Activated gamma-delta T cell treated with anti-CD3 and anti-CD28 coated beads, Interleukin-2, amount 50 U/mL, for 16 hours (primary cell): ENCODE measurements around the gene STX1A.
A peak's percentile ranks its signal among the peaks of the same experiment; 100 is the strongest.

Source experiments
- DNase-seq: peaks from one replicate; pipeline ENCODE4 v3.0.0-alpha.2; 2020; ENCODE audit warnings: low read depth

Gene STX1A

DNA sequence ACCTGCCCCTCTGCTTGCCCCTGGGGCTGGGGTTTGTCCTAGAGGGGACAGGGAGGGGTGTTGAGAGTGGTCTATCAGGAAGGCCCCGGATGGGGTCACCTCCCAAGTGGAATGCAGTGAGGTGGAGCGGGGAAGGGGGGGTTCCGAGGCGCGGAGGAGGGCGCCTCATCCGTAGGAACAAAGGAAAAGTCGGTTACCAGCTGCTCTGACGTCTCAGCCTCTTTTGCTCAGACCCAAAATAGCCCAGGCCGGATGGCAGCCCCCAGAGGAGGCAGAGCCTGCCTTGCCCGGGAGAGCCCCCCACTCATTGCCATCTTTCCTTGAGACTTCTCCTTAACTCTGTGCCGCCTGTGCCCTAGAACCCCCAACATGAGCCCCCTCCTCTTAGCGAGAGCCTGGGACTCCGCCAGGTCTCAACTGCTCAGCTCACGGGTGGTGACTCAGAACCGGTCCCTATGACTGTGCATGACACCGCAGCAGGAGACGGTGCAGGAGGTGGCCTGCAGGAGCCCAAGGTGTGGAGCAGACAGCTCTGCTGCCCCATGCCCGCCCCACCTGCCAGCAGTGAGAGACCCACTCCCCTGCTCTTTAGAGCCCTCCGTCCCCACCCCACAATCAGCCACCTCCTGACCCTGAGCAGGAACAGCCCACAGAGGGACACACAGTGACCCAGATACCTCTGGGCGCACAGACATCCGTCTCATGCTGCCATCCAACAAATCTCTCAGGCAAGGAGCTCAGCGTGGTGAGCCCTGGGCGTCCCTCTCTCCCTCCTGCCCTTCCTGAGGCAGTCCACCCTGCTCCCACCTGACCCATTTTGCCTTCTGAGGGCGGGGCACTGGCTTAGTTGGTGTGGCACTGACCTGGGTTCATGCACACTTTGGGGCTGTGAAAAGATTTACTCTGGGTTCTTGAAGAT is 13.1 kb downstream of the STX1A start:
- no peak for DNase-seq

DNA sequence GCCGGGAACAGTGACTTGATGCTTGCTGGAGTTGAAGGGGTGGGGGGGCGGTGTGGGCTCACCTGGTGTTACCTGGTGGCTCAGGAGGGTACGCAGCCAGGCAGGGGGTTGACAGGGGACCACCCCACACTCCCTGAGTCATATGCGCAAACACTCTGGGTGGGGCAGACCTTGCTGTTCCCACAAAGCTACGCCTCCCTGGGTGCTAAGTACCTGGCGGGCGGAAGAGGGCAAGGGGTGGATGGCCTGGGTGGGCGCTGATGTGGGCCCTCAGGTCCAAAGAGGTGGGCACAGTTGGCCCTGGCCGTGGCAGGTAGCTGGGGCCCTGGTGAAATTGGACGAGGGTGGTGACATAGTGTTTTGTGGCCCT is 13.9 kb downstream of the STX1A start:
- DNase-seq, result no peak

DNA sequence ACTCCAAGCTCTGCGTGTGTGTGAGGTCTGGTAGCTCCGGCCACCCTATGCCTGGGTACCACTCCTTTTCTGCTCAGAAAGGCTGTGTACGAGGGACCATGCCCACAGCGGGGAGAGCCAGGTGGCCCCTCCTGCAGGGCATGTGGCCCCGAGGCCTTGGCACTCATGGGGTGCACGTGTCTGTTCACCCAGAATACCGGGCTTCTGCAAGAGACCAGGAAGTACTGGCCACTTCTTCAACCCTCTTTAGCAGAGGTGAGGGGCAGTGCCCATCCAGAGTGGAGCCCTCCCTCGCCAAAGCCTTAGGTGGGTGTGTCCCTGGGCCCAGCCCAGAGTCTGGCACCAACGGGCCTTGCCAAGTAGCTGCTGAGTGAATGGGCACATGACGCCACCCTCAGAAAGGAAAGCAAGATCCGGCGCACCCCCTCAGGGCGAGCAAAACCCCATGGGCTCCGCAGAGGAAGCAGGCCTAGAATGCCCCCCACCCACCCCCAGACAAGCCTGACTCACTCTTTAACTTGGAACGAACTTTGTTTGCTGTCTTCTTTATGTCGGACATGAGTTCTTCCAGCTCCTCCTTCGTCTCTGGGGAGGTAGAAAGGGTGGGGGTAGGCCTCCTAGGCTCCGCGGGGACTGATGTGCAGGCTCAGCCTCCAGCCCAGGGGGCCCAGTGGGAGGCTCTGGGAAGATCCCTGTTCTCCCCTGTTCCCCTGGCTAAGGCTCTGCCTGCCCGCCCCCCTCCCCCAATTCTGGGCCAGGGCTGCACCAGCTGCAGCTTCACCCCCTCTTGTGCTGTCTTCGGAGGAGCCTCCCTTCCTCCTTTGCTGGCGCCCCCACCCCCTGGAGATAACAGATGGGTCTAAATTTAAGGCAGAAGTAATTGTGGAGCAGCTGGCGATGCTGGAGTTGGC is 14.6 kb downstream of the STX1A start:
- no peak for DNase-seq

DNA sequence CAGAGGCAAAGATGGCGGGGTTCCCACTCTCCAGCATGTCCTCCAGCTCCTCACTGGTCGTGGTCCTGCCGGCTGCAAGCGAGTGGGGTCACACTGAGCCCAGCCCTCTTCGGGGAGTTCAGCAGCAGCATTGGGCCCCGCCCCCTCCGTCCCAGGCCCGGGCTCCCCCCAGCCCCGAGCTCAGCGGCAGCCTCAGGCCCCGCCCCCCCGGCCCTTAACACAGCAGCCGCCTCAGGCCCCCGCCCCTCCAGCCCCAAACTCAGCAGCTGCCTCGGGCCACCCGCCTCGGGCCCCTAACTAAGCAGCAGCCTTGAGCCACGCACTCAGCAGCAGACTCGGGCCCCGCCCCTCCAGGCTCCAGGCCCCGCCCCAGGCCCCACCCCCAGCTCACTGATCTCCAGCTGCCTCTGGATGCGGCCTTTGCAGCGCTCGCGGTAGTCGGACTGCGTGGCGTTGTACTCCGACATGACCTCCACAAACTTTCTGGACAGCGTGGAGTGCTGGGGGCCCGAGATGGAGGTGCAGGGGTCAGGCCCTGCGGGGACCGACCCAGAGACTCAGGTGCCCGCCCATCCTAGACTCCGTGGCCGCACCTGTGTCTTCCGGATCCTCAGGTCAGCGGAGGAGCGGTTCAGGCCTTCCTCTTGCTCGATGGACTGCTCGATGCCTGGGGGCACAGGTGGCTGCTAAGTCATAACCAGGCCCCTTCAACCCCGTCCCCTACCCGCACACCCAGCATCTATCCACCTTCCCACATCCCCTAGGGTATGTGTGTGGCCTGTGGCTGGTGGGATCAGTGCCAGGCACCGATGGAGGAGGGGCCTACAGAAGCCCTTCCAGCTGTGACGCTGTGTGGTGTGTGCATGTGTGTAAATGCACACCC is 15.5 kb downstream of the STX1A start:
- no peak for DNase-seq

DNA sequence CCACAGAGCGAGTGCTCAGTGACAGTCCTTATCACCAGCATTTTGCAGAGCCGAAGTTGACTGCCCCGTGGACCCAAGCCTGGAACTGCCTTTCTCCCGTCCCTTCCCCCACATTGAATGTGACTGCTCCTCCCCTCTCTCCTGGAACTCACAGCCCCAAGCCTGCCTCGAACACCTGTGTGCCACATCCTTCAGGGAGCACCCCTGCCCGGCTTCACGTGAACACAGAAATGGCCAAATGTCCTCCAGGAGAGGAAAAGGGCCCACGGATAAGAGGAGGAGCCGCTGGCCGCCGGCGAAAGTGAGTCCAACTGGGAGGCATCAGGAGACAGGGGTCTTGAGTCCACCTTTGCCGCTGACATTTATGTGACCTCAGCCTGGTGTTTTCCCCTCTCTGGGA is 16.2 kb downstream of the STX1A start:
- DNase-seq, result no peak

DNA sequence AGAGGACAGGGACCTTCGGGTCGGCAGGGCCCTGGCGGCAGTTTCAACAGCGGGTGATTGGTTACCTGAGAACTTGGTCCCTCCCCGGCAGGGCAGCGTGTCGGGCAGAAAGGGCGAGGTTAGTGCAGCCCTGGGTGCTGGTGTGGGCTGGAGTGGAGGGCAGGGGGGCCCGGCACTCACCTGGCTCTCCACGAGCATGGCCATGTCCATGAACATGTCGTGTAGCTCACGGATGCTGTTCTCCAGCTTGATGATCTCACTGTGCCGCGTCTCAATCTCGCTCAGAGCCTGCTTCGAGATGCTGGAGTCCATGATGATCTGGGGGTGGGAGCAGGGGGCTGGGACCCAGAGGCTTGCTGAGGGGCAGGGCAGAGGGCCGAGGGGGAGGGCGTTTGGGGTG is 16.8 kb downstream of the STX1A start:
- DNase-seq, result no peak

DNA sequence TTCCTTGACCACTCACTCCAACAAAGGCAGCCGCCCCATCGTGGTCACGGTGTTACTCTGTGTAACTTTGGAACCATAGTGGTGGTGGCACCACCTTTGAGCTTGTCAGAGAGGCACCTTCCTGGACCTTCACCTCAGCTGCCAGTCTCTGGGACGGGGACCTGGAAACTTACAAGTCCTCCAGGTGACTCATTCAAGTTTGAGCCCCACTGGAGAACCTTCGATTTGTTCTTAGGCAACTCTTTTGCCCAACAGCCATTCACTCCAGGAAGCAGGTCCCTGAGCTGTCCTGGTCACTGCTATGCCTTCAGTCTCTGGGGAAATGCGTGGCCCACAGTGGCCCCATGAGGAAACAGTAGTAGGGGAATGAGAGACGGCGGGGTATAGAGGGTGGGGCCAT is 17.2 kb downstream of the STX1A start:
- no peak for DNase-seq

DNA sequence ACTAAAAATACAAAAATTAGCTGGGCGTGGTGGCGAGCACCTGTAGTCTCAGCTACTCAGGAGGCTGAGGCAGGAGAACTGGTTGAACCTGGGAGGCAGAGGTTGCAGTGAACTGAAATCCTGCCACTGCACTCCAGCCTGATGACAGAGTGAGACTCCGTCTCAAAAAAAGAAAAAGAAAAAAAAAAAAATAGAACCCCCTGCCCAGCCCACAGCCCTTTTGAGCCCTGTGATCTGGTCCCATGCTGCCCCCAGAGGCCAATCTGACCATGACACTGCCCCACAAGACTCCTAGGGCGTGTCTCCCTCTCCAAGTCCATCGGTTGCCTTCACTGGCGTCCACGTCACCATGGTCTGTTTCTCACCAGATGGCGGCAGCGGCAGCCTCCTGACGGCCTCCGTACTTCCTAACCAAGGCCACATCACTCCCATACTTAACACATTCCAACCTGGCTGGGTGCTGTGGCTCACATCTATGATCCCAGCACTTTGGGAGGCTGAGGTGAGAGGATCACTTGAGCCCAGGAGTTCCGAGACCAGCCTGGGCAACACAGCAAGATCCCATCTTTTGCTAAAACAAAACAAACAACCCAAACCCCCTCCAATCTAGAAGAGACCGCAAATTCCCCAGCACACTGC is 18.0 kb downstream of the STX1A start:
- DNase-seq, result no peak

DNA sequence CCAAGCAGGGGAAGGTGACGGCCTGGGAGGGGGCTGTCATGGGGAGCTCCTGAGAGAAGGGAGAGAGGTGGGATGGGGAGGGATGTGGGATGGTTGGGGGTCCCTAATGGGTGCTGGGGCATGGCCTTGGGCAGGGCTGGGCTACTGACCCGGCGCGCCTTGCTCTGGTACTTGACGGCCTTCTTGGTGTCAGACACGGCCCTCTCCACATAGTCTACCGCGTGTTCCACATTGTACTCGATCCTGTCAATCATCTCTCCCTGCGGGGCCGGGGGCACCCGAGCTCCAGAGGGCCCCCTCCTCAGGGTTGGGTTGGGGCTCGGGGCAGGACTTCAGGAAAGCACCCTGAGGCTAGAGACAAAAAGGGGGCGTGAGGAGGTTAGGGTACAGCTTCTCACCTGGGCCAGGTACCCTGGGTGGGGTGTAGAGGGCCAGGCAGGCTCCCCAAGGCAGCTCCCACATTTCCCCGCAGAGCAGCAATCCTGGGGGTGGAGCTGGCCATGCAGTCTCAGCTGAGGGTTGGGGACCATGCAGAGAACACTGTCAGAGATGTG is 18.8 kb downstream of the STX1A start:
- DNase-seq, result no peak

DNA sequence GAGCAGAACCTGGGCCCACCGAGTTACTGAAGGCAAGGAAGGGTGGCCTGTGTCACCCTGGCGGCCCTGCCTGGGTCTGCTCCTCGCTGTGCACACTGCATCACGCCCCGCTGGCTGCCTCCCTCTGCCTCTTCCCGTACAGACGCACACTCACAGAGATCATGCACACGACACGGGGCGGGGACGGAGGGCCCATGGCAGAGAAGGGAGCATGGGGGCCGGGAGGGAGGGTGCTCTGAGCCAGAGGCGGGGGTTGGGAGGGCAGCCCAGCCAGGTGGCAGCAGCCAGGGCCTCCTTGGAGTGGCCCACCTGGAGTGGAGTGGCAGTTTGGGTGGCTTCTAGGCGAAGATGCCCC is 19.4 kb downstream of the STX1A start:
- no peak for DNase-seq

DNA sequence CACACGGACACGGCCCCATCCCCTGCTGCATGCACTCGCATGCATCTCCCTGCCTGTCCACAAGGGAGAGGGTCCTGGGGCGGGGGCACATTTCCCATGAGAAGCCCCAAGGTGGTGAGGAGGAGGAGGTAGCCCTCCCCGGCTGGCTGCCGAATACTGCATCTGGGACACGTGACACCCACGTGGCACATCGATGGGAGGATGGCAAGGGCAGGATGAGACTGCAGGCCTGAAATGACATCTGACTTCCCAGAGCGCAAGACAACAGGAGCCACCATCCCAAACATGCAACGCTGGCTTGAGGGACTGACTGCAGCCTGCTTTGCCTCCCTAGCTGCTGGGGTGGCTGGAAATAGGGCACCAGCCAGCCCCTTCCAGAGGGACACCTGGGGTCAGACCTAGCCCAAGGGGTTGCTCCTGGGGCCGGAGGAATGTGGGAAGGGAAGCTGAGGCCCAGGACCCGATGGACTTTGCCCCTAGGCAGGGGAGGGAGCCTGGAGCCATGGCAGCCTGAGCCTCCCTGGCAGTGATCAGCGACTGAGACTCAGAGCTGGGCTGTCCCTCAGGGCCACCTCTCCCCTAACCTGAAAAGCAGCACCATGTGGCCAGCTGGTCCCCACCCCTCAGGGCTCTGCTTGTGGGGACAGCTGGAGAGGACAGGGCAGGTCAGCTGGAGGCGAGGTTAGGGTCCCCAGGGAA is 19.9 kb downstream of the STX1A start:
- DNase-seq, result no peak

DNA sequence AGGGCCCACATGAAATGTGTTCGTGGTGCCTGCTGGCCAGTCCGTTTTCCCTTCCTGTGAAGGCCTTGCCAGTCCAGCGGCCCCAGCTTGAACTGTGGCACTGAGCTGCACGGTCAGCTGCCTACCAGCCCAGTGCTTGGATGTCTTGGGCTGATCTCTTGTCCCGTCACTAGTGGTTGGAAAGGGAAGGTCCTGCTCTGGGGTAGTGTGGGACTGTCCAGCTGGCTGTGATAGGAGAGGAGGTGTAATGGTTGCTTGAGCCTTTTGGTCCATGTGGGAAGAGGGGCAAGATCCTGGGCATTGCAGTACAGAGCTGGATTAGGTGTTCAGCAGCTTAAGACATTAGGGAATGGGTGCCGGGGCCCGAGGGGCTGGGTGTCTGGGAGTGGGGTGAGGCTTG is 21.1 kb downstream of the STX1A start:
- DNase-seq, result no peak

DNA sequence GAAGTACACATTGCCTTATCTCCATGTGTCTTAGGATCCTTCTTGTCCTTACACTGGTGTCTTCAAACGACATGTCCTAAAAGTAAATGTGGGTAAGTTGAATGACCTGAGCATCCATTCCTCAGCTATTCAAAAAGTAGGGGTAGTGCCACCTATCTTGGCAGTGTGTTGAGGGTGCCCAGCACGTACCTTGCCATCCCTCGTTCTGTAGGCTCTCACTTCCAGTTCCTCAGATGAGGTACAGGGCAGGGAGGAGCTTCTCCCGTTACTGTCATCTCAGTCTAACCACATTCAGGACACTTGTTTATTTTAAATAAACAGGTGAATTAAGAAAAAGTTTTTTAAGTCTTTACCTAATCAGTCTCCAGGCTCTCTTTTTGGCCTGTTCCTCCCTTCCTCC is 23.1 kb downstream of the STX1A start:
- DNase-seq, result no peak

DNA sequence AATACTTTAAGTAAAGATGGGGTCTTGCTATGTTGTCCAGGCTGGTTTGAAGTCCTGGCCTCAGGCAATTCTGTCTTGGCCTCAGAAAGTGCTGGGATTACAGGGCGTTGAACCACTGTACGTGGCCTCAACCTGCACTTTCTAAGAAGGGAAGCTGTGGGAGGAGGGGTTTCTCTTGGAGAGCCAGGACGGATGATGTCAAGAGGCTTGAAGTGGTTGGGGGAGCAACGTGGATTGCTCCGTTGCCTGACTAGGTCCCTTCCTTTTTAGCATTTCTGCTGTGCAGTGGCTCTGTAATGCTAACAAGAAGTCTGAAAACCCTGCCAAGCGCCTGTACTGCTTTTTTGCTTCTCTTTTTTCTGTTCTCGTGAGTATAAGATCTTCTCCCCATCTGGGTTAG is 28.8 kb downstream of the STX1A start:
- no peak for DNase-seq

DNA sequence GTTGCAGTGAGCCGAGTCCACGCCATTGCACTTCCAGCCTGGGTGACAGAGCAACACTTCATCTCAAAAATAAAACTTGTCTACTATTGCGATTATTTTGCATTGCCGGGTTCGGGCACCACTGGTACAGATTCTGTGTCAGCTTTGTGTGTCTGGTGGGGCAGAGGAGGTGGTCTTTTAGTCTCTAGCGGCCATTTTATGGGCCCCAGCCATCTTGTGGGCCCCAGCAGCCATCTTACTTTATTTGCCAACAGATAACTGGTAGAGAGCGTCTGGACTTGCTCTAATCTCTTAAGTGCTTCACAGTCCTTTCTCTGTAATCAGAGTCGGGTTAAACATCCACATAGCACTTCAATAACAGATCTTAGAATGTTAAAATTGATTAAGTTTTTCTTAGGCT is 31.2 kb downstream of the STX1A start:
- no peak for DNase-seq

DNA sequence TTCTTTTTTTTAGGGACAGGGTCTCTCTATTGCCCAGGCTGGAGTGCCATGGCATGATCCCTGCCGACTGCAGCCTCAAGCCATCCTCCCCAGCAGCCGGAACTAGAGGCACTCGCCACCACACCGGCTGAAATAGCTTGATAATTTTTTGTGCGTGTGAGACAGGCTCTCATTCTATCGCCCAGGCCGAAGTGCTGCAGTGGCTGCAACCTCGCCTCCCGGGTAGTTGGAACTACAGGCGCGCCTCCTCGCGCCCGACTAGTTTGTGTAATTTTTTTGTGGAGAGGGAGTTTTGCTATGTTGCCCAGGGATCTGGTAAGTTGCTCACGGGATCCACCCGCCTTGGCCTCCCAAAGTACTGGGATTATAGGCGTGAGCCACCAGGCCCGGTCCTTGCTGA is 34.2 kb downstream of the STX1A start:
- DNase-seq, result no peak

DNA sequence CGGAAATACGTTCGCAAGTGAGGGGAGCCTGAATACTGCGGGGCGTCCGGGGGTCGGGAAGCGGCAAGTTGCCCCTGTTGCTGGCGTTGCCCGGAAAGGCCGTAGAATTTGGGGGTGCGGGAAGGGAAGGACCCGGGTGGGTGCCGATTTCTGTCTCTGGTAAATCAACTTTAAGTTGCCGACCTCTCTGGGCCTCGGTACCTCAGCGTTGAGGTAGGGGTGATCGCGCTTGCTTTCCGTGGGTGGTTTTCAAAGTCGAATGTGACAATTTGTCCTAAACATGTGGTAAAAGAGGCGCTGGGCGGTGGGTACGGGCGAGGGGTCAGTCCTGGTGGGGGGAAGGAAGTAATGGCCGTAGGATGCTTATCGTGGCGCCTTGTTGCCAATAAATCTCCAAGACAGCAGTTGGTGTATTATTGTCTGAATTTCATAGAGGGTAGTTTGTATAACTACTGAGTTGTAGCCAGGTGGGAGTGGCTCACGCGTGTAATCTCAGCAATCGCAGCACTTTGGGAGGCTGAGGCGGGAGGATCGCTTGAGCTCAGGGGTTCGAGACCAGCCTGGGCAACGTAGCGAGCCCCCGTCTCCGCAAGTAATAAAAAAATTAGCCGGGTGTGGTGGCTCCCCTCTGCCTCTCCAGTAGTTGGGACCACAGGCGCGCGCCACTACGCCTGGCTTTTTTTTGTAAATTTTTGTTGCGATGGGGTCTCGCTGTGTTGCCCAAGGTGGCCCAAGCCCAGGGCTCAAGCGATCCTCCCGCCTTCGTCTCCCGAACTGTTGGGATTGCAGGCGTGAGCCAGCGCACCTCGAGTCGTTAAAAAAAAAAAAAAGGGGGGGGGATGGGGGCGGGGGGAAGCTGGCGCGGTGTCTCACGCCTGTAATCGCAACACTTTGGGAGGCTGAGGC is 35.4 kb downstream of the STX1A start:
- no peak for DNase-seq

DNA sequence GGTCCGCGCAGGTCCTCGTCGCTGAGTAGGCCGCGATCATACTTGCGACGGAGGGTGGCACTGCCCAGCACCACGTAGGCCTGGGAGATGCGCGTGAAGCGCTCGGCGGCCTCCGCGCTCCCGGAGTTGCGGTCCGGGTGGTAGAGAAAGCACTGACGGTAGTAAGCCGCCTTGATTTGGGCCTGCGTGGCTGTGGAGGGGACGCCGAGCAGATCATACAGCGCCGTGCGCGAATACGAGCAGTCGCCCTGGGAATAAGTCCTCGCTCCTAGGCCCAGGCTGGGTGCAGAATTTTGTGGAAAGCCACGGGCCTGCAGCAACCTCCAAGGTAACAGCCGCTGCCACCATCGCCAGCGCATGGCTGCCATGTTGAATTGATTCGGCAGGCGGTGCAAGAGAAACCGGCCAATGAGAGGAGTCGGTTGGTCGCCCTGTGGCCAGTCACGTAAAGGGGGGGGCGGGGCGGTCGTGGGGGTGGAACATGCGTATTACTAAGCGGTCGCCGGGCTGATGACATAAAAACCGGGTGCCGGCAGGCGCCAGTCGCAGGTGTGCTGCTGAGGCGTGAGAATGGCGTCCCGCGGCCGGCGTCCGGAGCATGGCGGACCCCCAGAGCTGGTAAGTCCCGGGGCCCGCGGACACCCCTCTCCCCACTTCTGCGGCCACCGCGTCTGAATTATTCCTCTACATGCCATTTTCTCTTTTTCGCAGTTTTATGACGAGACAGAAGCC is 36.2 kb downstream of the STX1A start, which contains the start of the genes BUD23 and DNAJC30:
TSS of gene BUD23 (plus strand) at position 542 of the 732 bp plus-strand sequence. CDS start at position 571, 29 bp downstream.
TSS of gene DNAJC30 (minus strand) at position 398 of the 732 bp plus-strand sequence. CDS start at position 368, 30 bp downstream.
- peak; percentile 95 for DNase-seq

DNA sequence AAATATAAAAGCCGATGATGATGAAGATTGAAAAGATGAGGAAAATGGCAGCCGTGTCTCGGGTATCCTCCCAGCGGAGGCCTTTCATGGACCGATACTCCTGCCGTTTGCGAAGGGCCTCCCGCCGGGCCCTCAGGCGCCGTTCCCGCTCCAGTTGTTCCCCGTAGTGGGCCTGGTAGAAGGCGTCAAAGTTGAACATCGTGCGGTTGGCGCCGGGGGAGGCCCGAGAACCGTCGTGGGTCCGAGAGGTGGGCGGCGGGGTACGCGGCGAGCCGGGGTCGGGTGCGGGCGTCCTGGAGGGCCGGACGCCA is 36.8 kb downstream of the STX1A start:
- DNase-seq, result no peak
